GM12878 (cell line): ENCODE results near the gene SMOC1. TPM values are rescaled to one million over a fixed set of nuclear protein-coding genes. Genes with fewer than 3 reads are reported as not detected.

Source experiments
- ATAC-seq: fragments of 200-7000 bp; cut with Tn5 transposase; 3 replicates; pipeline ENCODE4 v1.9.1; 2020; ENCODE audit warnings: mild to moderate bottlenecking, moderate library complexity
- BruUV-seq: library from RNA; stranded (reverse); fragments of 400-500 nt; replicated peaks from 2 replicates; lab custom pipeline; 2021; lab: Mats Ljungman, UMichigan
- CTCF ChIA-PET: fragments of 300-600 bp; sonication (Branson Sonifier 250); formaldehyde crosslinking; extraction: SDS; loops from one replicate; lab custom pipeline; 2021; ENCODE audit warnings: inconsistent platforms; lab: Yijun Ruan, JAX
- POLR2A ChIA-PET: fragments of 350-600 bp; formaldehyde crosslinking; extraction: SDS; loops from one replicate; lab custom pipeline; 2021; ENCODE audit warnings: inconsistent platforms; lab: Charles Lee
- RAD21 ChIA-PET: fragments of 300-600 bp; sonication (Branson Sonifier 250); formaldehyde crosslinking; loops from one replicate; lab custom pipeline; 2023; ENCODE audit warnings: antibody characterized with exemption; ENCODE audit not compliant: unreplicated experiment; lab: Charles Lee
- SMC1A ChIA-PET: fragments of 300-600 bp; sonication (Branson Sonifier 250); formaldehyde crosslinking; loops from one replicate; lab custom pipeline; 2023; ENCODE audit not compliant: unreplicated experiment, uncharacterized antibody; lab: Charles Lee
- DNase-seq: peaks from one replicate; pipeline ENCODE4 v3.0.0-alpha.2; 2011; ENCODE audit warnings: low read depth, low spot score
- FAIRE-seq: peaks from 3 replicates; lab custom pipeline; 2011; peaks lifted over from hg19 to GRCh38; lab: Jason Lieb, UNC
- H2AFZ ChIP-seq: 2 replicates; pipeline ENCODE4 v1.6.0; 2011; ENCODE audit warnings: low read depth, low read length, control low read depth; ENCODE audit not compliant: control insufficient read depth
- H3K27ac ChIP-seq: 2 replicates; pipeline ENCODE4 v1.5.1; 2011; ENCODE audit warnings: control low read depth; ENCODE audit not compliant: control insufficient read depth, insufficient read depth
- H3K27me3 ChIP-seq, 2 experiments: replicated peaks in 1 of 2; 2 replicates each; pipeline versions ENCODE4 v1.6.0 to v1.6.1; 2011; ENCODE audit warnings: low read length in 1 of 2; ENCODE audit not compliant: control insufficient read depth in 2 of 2, insufficient read depth in 2 of 2
- H3K36me3 ChIP-seq, 2 experiments: 2 replicates each; pipeline ENCODE4 v1.5.1; 2011; ENCODE audit warnings: low read length in 1 of 2; ENCODE audit not compliant: control insufficient read depth in 2 of 2, insufficient read depth in 2 of 2
- H3K4me1 ChIP-seq: 2 replicates; pipeline ENCODE4 v1.6.1; 2011; ENCODE audit warnings: mild to moderate bottlenecking, low read length, moderate library complexity, mixed read lengths; ENCODE audit not compliant: control insufficient read depth, insufficient read depth
- H3K4me2 ChIP-seq: 2 replicates; pipeline ENCODE4 v1.6.0; 2011; ENCODE audit warnings: control low read depth; ENCODE audit not compliant: control insufficient read depth, insufficient read depth
- H3K4me3 ChIP-seq: fragments of 200-600 bp; sonication (generic); 2 replicates; pipeline ENCODE4 v1.5.1; 2016
- H3K79me2 ChIP-seq: 2 replicates; pipeline ENCODE4 v1.6.0; 2011; ENCODE audit warnings: low read length; ENCODE audit not compliant: control insufficient read depth, insufficient read depth
- H3K9ac ChIP-seq: 2 replicates; pipeline ENCODE4 v1.8.0; 2011; ENCODE audit warnings: low read length, control low read depth, mixed read lengths; ENCODE audit not compliant: control insufficient read depth, insufficient read depth
- H3K9me3 ChIP-seq: replicated peaks from 3 replicates; pipeline ENCODE4 v1.5.1; 2011; ENCODE audit warnings: mild to moderate bottlenecking, low read length; ENCODE audit not compliant: control insufficient read depth, insufficient read depth
- H4K20me1 ChIP-seq: 2 replicates; pipeline ENCODE4 v1.6.0; 2011; ENCODE audit not compliant: control insufficient read depth, insufficient read depth
- CHD4 ChIP-seq: fragments of 200-600 bp; sonication (generic); IDR thresholded peaks from 2 replicates; pipeline ENCODE4 v1.6.1; 2016; ENCODE audit warnings: mild to moderate bottlenecking
- EZH2 ChIP-seq: IDR thresholded peaks from 2 replicates; pipeline ENCODE4 v1.6.1; 2012; ENCODE audit warnings: low read depth, mild to moderate bottlenecking, control low read depth, inconsistent platforms, low read length, borderline replicate concordance; ENCODE audit not compliant: control insufficient read depth
- RAD51 ChIP-seq: fragments of 450-650 bp; IDR thresholded peaks from 2 replicates; pipeline ENCODE4 v1.6.1; 2016; ENCODE audit warnings: moderate library complexity, mild to moderate bottlenecking, inconsistent platforms
- TCF12 ChIP-seq: IDR thresholded peaks from 2 replicates; pipeline ENCODE4 v1.6.1; 2011; ENCODE audit warnings: low read depth, mild to moderate bottlenecking, low read length
- TCF3 ChIP-seq: IDR thresholded peaks from 2 replicates; pipeline ENCODE4 v1.6.1; 2012; ENCODE audit warnings: low read depth, mild to moderate bottlenecking, low read length, borderline replicate concordance; ENCODE audit not compliant: insufficient read depth
- ZSCAN29 ChIP-seq: fragments of 450-650 bp; IDR thresholded peaks from 2 replicates; pipeline ENCODE4 v1.6.1; 2017; ENCODE audit warnings: mild to moderate bottlenecking, moderate library complexity
- WGBS: methylation state at CpG from one replicate; pipeline ENCODE4 v1.1.6; 2016; ENCODE audit warnings: low lambda C conversion rate; ENCODE audit not compliant: insufficient replicate concordance, insufficient coverage; ENCODE audit errors: missing lambda C conversion rate; 5-methylcytosine and 5-hydroxymethylcytosine counted together
- in situ Hi-C: fragments of 300-500 bp; cut with MboI; formaldehyde crosslinking; loops from 9 replicates; pipeline ENCODE4 v1.14.3; 2018; ENCODE audit warnings: mixed read lengths
- intact Hi-C: fragments of 100-400 bp; cut with micrococcal nuclease; formaldehyde crosslinking; loops from one replicate; pipeline ENCODE4 v1.14.2; 2022; ENCODE audit not compliant: unreplicated experiment
- polyA plus RNA-seq, 11 experiments: library from polyadenylated mRNA; depleted of rRNA in 4 of 11; unstranded in 6 of 11; stranded (reverse) in 5 of 11; fragments of >200 nt; fragmentation: Nextera tagmentation in 4 of 11; fragmentation: Illumina TruSeq in 1 of 11; extraction: Ambion mirVana in 4 of 11; extraction: Trizol in 1 of 11; gene quantifications; 1 replicate in 1 of 11; 2 replicates in 10 of 11; pipeline versions ENCODE4 v1.2.1 to v1.2.3, GENCODE V29; 2011 to 2016; ENCODE audit warnings: inconsistent platforms in 2 of 11, missing spikeins in 2 of 11, low read depth in 1 of 11
- total RNA-seq, 4 experiments: library from RNA; depleted of rRNA in 3 of 4; stranded (reverse); fragments of >200 nt in 3 of 4; fragmentation: Illumina TruSeq in 1 of 4; extraction: Trizol in 1 of 4; gene quantifications; 2 replicates each; pipeline versions ENCODE4 v1.2.1 to v1.2.3, GENCODE V29; 2013 to 2021
- TF ChIP-seq, protein P1 (sequence below): fragments of 450-650 bp; IDR thresholded peaks from 2 replicates; pipeline ENCODE4 v1.6.1; 2018; ENCODE audit warnings: mild to moderate bottlenecking, low read depth, moderate library complexity; ENCODE audit not compliant: partially characterized antibody
- TF ChIP-seq, protein P2 (sequence below): fragments of 450-650 bp; IDR thresholded peaks from 2 replicates; pipeline ENCODE4 v1.6.1; 2017; ENCODE audit warnings: borderline replicate concordance
- TF ChIP-seq, protein P3 (sequence below): fragments of 450-650 bp; IDR thresholded peaks from 2 replicates; pipeline ENCODE4 v1.6.1; 2017; ENCODE audit warnings: antibody characterized with exemption, mild to moderate bottlenecking, moderate library complexity

Gene SMOC1
- total and polyA plus RNA-seq, 10 of the 15 experiments (the other 5 are each of a cell fraction or from before 2014, with no cell fraction given) = 0.03 to 0.26 (median 0.14) TPM; not detected in 7

DNA sequence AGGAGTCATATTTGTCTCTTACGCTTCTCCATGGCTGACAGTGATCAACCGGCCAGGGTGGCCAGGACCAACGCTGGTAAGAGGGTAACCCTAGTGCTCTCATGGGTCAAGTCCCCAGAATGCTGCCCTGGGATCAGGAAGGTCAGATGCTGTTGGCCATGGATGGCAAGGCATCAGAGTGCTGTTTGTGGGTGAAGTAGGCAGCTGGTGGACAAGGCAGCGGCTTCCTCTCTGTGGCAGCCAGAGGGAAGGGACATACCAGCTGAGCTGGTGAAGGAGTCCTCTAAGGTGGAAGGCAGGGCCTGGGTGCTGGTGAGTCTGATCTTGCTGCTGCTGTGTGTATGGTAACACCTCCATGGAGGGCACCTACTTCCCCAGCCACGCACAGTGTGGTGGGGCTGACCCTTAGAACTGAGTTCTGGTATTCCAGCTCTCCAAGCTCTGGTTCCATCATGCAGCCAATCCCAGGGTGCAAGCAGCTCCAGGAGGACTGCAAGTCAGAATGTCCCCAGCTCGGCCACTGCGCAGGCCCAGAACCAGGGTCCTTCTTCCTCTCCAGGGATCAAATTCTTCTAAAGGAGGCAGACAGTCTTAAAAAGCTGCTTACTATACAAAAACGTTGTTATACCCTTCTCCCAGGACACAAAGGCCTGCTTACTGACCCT lies 13.4 kb upstream of the SMOC1 start (continued):
- TF ChIP-seq, protein P1, sequence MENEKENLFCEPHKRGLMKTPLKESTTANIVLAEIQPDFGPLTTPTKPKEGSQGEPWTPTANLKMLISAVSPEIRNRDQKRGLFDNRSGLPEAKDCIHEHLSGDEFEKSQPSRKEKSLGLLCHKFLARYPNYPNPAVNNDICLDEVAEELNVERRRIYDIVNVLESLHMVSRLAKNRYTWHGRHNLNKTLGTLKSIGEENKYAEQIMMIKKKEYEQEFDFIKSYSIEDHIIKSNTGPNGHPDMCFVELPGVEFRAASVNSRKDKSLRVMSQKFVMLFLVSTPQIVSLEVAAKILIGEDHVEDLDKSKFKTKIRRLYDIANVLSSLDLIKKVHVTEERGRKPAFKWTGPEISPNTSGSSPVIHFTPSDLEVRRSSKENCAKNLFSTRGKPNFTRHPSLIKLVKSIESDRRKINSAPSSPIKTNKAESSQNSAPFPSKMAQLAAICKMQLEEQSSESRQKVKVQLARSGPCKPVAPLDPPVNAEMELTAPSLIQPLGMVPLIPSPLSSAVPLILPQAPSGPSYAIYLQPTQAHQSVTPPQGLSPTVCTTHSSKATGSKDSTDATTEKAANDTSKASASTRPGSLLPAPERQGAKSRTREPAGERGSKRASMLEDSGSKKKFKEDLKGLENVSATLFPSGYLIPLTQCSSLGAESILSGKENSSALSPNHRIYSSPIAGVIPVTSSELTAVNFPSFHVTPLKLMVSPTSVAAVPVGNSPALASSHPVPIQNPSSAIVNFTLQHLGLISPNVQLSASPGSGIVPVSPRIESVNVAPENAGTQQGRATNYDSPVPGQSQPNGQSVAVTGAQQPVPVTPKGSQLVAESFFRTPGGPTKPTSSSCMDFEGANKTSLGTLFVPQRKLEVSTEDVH = no peak

DNA sequence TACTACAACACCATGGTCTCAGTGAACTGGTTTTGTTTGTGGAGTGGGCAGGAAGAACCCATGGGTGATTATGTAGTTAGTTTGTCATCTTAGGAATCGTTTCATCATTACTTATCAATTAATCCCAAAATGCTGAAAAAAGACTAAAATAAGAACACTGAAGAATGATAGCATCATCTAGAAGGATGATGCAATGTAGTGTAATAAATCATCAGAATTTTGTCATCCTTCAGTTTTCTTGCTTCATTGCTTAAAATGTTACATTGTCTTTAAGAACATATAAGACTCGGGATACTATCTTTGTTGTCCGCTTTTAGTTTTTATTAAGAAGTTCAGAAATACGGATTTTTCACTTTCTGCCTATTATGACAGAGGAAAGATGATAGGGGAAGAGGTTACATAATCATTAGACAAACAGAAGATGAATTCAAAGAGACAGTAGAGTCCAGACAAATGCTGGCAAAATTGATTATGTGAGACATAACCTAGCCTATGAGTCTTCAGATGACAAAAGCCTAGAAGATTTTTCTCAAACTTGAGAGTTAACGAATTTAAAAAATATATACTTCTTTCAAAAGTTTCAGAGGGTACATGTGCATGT lies 10.8 kb upstream of the SMOC1 start:
- 21% methylated on average over 5 of the region's 5 CpGs for WGBS
- Histone ChIP-seq H3K27ac (no peak overlapping the region), H4K20me1 (no peaks in the 10 kb centered on the region), H3K9ac (no peak overlapping the region), H3K27me3 (peaks cover 2 to 3% of the 10 kb centered on the region in 2 experiments), H3K4me1 (no peaks in the 10 kb centered on the region), H2AFZ (no peak overlapping the region), H3K9me3 (no peaks in the 10 kb centered on the region; the same call in 2 of the 3 replicates), H3K36me3 (no peaks in the 10 kb centered on the region), H3K4me2 (no peak overlapping the region), H3K79me2 (no peaks in the 10 kb centered on the region), H3K4me3 (no peak overlapping the region)
- DNase-seq (no peak), FAIRE-seq (no peak), ATAC-seq (no peak)
- in situ Hi-C loops = no loop called here
- ChIA-PET POLR2A (no interaction called here), RAD21 (no interaction called here), CTCF (no interaction called here), SMC1A (interaction anchor here (0.5 kb wide), 1 partner anchor 489 kb away, joined by 3 read pairs; no protein-coding TSS in a partner anchor)
- no TSS peak for BruUV-seq
- intact Hi-C loops = no loop called here
- TF ChIP-seq TCF12 = no peak
- no peak for TF ChIP-seq EZH2
- TF ChIP-seq, protein P2, sequence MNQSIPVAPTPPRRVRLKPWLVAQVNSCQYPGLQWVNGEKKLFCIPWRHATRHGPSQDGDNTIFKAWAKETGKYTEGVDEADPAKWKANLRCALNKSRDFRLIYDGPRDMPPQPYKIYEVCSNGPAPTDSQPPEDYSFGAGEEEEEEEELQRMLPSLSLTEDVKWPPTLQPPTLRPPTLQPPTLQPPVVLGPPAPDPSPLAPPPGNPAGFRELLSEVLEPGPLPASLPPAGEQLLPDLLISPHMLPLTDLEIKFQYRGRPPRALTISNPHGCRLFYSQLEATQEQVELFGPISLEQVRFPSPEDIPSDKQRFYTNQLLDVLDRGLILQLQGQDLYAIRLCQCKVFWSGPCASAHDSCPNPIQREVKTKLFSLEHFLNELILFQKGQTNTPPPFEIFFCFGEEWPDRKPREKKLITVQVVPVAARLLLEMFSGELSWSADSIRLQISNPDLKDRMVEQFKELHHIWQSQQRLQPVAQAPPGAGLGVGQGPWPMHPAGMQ = no peak
- no peak for TF ChIP-seq TCF3
- TF ChIP-seq, protein P3, sequence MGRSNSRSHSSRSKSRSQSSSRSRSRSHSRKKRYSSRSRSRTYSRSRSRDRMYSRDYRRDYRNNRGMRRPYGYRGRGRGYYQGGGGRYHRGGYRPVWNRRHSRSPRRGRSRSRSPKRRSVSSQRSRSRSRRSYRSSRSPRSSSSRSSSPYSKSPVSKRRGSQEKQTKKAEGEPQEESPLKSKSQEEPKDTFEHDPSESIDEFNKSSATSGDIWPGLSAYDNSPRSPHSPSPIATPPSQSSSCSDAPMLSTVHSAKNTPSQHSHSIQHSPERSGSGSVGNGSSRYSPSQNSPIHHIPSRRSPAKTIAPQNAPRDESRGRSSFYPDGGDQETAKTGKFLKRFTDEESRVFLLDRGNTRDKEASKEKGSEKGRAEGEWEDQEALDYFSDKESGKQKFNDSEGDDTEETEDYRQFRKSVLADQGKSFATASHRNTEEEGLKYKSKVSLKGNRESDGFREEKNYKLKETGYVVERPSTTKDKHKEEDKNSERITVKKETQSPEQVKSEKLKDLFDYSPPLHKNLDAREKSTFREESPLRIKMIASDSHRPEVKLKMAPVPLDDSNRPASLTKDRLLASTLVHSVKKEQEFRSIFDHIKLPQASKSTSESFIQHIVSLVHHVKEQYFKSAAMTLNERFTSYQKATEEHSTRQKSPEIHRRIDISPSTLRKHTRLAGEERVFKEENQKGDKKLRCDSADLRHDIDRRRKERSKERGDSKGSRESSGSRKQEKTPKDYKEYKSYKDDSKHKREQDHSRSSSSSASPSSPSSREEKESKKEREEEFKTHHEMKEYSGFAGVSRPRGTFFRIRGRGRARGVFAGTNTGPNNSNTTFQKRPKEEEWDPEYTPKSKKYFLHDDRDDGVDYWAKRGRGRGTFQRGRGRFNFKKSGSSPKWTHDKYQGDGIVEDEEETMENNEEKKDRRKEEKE = no peak
- no peak for TF ChIP-seq RAD51
- no peak for TF ChIP-seq ZSCAN29
- no peak for TF ChIP-seq CHD4
